Cerebellar cortex (tissue), 1 donor: ENCODE results near the gene ZBTB7A.

ENCODE experiments used
- DNase-seq: peaks from one replicate; pipeline ENCODE4 v3.0.0-alpha.2; 2015; ENCODE audit warnings: low spot score

The ZBTB7A gene

DNA sequence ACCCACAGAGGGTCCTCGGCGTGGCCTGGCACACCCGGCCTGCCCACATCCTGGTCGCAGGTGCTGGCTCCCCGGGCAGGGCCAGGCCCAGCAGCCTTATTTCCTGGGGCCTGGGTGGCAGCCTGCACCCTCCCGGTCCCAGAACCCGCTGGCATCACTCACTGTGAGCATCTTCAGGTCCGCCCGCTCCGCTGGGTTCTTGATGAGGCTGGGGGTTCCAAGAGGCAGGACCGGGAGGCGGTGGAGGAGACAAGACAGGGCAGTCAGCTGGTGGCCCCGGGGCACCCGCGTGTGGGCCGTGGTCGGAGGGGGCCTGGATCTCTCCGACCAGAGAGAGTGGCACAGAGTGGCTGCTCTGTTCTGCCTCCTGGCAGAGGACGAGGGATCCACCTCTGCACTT is 27.6 kb upstream of the ZBTB7A start:
- no peak for DNase-seq

DNA sequence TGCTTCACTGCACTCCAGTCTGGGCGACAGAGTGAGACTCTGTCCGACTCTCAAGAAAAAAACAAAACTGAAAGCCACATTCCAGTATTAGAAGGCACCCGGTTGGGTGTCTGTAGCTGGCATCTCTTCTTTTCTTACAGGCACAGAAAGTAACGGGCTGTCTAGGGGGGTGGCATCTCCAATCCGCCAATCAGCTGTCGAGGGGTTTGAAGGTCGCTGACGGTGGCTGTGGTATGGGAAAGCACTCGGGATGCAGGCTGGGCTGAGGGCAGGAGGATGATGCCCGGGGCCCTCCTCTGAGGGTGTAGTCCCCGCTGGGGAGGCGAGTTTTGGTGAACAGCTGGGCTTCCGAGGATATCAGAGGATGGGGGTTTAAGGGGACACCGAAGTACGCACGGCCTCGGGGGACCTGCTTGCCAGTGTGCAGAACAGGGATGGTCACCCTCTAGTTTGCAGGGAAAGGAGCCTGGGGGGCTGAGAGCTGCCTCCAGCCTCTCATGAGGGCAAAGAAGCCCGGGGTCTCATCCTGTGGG is 27.0 kb upstream of the ZBTB7A start:
- DNase-seq: no peak

DNA sequence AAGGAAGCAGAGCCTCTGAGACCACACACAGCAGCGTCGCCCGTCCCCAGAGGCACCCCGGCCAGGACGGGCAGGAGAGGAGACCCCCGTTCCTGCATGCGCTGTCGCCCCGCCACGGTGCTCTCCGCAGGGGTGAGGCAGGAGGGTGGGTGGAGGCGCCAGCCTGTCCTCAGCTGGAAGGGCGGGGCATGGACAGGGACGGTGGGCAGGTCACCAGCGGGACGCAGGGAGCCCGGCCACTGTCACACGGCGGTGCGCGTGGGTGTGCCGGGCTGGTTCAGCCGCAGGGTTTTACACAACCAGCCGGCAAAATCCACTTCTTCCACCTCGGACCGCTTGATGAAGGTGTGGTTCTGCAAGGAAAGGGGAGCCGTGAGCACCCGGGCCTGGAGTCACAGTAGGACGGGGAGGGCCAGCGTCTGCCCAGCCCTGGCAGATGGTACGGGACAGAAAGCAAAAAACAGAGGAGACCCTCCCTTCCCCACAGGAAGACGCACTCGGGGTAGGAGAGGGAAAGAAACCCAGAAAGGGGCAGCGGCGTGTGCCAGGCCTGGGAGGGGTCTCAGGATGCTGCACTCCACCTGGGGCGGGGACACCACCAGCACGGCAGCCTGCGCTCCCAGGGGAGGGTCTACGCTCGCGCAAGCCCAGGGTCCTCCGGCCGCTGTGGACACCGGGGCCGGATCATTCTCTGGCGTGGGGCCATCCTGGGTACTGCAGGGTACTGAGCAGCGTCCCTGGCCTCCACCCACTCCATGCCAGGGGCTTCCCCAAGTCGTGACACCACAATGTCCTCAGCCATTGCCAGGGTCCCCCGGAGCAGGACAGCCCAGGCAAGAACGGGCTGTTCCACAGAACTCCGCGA is 23.9 kb upstream of the ZBTB7A start:
- no peak for DNase-seq

DNA sequence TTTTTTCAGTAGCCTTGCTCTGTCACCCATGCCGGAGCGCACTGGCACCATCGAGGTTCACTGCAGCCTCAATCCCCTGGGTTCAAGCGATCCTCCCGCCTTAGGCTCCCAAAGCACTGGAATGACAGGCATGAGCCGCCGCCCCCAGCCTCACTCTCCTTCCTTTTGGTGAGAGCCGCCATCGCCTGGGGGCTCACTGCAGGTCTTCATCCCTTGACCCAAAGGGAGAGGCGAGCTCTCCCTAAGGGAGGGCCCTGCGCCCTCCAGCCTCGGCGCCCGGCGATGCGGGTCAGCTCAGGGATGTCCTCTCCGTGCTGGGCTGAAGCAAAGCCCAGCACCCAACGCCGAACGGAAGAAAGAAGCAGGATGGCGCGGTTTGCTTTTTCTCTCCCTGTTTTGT is 23.2 kb upstream of the ZBTB7A start:
- no peak for DNase-seq

DNA sequence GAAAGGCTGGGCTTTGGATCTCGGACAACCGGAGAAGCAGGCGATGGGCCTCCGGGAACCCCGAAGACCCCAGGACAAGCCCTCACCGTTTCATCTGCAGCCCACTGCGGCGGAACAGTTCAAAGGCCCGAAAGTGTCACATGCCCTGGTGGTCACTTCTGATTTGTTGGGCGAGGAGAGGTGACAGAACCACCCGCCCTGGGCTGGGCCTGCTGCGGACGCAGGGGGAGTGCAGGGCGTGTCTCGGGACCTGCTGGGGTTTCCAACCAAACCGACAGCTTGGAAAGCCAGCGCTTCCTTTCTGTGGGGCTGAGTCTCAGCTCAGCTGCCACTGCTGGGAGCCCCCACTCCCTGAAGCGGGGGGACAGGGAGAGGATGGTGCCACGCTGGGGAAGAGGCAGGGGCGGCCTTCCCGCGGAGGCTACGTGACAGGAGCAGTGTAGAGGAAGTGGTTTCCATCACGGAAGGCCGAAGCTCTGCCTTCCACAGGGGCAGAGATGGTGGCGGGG is 22.8 kb upstream of the ZBTB7A start:
- no peak for DNase-seq

DNA sequence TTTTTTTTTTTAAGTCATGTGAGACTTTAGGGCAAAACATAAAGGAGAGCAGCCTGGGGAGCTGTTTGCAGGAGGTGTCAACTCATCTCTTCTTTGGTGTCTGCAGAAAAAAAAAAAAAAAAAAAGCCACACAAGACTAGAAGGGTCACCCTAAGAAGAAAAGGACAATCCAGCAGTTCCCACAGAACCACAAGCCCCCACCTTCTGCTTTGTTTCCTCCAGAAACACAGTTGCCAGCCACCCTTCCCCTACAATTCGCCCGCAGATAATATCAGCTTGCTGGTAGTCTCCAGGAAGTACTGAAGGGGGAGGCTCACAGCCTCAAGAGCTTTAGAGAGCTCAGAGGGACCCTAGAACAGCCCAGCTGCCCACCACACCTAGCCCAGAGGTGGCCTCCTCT is 22.3 kb upstream of the ZBTB7A start:
- DNase-seq: no peak

DNA sequence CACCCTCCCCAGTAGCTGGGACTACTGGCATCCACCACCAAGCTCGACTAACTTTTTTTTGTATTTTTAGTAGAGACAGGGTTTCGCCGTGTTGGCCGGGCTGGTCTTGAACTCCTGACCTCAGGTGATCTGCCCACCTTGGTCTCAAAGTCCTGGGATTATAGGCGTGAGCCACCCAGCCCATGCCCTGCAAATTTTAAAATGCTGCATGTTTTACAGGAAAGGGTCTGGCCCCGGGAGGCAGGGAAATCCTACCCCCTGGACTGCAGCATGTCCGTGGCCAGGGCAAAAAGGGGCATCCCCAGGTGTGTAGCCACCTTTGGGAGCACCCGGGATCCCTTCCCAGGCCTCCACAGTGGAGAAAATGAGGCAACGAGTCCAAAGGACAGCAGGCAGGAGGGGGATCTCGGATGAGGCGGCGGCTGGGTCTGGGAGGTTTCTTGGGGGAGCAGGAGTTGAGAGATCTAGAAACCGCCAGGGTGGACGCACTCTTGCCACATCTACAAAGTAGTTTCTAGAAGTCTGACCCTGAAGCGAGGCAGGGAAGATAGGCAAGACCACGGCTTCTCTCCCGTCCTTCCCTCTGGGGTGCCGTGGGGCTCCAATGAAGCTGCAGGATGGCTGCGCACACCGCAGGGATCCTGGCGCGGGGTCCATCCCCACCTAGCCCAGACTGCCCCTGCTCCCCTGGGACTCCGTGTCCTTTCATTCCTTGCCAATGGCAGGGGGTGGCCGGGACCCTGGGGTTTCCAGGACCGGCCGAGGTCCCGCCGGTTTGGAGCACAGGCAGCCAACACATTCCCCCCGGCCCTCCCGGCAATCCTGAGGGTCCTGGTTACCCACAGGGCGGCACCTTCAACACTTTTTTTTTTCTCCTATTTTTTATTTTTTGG is 21.3 kb upstream of the ZBTB7A start:
- DNase-seq: no peak

DNA sequence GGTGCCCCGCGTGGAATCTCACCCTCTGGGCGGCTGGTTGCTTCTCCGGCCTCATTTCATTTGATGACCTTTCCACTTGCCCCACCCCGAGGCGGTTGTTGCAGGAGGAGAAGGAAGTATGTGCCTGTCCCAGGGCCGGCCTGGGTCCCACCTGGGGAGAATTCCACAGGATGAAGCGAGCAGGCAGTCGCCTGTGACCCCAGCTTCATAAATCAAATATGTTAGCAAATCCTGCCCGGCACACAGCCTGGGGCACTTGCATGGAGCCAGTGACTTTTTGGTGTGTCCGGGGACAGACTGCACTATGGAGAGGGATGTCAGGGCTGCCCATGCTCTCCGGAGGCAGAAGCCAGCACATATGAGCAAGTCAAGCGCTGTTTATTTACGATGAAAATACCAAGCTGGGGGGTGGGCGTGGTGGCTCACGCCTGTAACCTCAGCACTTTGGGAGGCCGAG is 19.7 kb upstream of the ZBTB7A start:
- DNase-seq: no peak

DNA sequence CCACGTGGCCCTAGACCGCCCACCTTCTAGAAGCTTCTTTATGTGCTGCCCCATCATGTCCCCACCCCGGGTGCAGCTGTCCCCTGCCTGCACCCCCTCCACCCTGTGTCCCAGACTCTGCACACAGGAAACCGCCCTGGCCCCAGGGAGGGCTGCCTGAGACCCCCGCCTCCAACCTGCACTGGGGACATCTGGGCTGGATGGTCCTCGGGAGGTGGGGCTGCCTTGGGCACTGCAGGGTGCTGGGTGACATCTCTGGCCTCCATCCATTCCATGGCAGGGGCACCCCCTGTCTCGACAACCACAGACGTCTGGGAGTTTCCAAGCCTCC is 17.8 kb upstream of the ZBTB7A start:
- DNase-seq: no peak

DNA sequence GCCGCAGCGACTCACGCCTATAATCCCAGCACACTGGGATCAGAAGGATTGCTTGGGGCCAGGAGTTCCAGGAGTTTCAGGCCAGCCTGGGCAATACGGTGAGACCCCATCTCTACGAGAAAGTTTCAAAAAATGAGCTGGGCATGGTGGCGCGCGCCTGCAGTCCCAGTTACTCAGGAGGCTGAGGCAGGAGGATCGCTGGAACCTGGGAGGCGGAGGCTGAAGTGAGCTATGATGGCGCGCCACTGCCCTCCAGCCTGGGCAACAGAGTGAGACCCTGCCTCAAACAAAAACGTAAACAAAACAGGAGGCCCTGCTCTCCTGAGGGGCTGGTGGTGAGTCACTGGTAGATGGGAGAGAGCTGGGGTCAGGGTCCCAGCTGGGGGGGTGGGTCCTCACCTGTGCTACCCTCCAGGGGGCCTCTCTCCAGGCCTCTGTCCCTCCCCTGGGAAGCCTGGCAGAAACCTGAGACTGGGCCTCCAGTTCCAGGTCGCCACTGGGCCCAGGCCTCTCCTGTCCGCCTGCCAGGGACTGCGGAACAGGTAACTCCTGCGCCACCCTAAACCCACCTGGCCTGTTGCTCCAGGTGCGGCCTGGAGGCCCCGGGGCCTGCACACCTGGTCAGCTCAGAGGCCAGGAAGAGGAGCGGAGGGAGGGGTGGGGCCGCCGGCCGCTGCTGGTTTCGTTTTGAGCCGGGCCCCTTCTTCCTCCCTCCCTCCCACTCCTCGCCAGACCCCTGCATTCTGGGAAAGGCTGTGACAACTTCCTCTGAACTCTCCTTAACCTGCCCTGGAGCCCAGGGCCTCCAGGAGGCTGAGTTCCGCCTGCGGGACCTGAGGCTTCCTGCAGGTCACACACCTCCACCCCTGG is 17.2 kb upstream of the ZBTB7A start:
- DNase-seq: no peak

DNA sequence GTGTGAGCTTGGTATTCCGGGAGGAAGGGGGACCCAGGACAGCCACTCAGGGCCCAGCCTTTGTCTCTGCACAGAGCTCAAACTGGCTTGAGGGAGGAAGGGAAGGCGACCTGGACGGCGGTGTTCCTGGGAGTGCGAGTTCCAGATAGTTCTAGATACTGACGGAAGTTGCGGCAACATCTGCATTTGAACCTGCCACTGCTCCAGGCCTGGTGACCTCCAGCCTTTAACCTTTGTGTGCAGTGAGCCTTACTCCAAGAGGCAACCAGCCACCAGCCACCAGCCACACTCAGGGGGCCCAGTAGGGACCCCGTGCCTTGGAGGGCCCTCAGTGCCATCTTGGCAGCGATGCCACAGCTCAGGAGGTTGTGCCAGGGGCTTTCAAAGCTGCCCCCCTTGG is 15.5 kb upstream of the ZBTB7A start:
- no peak for DNase-seq

DNA sequence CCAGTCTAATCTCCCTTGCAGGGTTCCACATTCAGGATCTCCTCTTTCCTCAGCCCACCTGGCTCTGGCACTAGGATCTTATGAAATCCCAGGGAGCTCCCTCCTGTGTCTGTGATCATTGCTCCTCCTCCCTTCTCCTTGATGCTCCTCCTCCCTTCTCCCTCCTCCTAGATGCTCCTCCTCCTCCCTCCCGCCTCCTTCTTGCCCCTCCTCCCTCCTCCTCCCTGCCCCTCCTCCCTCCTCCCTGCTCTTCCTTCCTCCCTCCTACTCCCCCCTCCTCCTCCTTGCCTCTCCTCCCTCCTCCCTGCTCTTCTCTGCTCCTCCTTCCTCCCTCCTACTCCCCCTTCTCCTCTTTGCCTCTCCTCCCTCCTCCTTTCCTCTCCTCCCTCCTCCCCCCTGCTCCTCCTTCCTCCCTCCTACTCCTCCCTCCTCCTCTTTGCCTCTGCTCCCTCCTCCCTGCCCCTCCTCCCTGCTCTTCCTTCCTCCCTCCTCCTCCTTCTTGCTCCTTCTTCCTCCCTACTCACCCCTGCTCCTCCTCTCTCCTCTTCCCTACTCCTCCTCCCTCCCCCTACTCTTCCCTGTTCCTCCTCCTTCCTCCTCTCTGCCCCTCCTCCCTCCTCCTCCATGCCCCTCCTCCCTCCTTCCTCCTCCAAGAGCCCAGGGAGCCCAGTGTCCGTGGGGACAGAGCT is 14.9 kb upstream of the ZBTB7A start:
- DNase-seq: no peak

DNA sequence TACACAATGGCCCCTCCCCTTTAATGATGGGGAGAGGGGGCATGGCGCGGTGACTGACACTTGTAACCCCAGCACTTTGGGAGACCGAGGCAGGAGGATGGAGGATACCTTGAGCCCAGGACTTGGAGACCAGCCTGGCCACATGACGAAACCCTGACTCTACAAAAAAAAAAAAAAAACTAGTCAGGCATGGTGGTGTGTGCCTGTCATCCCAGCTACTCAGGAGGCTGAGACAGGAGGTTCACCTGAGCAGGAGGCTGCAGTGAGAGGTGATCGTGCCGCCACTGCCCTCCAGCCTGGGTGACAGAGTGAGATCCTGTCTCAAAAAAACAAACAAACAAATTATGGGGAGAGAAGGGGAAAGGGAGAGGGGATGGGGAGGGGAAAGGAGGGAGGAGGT is 13.8 kb upstream of the ZBTB7A start:
- DNase-seq: no peak

DNA sequence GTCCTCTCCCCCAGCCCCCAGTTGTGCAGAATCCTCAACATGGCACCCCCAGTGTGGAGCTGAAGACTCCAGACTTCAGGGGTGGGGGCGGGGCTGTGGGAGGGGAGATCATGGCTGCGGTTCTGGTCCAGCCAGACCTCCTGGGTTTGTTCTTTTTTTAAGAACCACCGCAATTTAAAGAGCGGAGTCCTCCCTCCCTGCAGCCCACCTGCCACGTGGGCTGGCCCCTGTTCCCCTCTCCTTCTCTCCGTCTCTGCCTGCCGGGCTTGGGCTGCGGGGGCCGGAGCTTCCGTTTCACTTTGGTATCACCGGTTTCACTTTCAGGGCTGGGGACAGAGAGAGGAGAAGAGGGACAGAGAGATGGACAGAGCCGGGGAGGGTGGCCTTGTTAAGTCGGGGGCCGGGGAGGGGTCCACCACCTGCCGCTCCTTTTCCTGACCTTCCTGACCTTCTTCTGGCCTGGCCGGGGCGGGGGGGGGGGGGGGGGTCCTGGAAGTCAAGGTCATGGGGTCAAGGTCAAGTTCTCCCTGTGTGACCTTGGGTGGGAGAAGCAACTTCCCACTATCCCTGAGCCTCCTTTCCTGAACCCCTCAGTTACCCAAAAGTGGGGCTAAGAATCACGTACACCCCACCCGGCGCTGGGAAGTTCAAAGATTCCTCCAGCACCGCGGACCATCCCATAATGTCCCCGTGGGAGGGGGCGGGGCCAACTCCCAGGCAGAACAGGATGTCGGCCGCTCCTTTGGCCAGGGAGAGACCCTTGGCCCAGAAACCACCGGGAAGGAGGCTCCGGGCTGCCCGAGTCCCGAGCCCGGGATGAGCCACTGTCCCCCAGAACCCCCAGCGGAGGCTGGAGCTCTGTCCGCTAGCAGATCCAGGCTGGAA is 11.3 kb upstream of the ZBTB7A start:
- no peak for DNase-seq

DNA sequence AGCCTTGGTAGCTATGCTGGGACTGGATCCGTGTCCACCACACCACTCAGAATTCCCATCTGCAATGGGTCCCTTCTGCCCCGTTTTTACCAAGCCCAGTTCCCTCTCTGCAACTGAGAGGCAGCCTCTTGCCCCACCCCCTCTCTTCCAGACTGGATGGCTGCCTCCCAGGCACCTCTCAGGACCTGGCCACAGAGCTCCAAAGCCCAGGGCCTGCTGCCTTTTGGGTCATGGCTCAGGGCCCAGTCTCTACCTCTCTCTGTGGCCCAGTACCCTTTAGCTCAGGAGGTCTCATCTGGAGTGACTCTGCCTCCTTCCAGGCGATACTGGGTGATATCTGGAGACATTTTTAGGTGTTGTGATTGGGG is 10.3 kb upstream of the ZBTB7A start:
- DNase-seq: no peak

DNA sequence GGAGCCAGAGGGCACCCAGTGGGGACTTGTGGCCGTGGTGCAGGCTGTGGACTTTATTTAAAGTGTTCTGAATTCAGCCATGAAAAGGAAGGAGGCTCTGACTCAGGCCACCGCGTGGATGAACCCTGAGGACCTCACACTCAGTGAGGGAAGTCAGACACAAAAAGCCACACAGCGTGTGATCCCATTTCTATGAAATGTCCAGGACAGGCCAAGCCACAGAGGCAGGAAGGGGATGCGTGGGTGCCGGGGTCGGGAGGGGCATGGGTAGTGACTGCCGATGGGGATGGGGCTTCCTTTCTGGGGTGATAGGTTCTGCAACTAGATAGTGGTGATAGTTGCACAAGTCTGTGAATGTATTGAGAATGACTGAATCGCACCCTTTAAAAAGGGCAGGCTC is 8.7 kb upstream of the ZBTB7A start:
- DNase-seq: no peak

DNA sequence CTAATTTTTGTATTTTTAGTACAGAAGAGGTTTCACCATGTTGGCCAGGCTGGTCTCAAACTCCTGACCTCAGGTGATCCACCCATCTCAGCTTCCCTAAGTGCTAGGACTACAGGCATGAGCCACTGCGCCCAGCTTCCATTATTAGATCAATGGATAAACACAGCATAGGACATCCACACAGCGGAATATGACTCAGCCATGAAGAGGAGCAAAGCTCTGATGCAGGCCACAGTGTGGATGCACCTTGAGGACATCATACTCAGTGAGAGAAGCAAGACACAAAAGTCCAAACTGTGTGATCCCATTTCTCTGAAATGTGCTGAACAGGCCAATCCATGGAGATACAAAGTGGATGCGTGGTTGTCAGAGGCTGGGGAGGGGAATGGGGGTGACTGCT is 4.9 kb upstream of the ZBTB7A start:
- DNase-seq: no peak

DNA sequence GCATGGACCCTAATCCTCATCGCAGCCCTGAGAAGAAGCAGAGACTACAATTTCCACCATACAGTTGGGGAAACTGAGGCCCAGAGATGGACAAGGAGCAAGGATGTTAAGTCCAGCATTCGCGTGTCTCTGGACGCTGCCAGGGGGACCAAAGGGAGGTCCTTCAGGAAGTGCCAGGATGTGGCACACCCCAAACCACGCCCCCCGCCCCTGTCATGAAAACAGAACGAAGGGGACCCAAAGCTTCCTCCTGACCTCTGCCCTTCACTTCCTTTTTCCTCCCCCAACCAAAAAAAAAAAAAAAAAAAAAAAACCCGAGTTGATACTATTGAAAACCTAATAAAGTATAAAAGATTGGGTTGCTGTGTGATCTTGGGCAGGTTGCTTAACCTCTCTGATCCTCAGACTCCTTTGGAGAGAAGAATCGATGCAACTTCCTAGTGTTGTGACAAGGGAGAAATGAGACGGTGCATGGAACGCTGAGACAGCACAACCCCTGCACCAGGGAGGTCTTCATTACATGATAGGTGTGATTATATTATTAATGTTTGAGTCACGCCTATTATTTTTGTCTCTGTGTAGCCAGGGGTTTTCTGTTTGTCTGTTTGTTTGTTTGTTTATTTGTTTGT is 2.7 kb upstream of the ZBTB7A start:
- no peak for DNase-seq

DNA sequence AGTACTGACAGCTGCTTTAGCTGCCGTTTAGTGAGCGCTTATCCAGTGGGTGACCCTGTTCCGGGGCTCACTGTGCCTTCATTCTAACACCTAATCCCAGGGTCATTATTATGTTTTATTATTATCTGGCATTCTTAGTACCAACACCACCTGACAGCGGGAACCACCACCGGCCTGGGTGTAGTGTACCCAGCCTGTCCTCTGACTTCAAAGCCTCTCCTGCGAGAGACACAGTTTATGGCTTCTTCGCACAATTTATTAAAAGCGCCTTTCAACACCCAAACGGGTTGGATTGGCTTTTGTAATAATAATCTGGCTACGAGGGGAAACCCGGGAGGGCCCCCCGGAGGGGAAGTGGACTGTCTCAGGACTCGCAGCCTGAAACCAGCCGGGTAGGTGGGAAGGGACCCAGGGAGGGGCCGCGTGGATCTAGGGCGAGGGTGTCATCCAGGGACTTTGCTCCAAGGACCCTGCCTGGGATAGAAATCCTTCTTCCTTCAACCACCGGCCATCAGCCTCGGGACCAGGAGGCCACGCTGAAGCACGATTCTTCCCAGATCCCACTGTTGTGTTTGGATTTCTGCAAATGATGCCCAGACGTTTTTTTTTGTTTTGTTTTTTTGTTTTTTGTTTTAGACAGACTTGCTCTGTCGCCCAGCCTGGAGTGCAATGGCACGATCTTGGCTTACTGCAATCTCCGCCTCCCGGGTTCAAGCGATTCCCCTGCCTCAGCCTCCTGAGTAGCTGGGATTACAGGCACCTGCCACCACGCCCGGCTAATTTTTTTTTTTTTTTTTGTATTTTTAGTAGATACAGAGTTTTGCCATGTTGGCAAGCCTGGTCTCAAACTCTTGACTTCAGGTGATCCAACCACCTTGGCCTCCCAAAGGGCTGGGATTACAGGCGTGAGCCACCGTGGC is 1.6 kb upstream of the ZBTB7A start:
- DNase-seq: peak; percentile 39
